Mucosa of stomach (tissue), 1 donor: ENCODE results near the gene ASXL1.
"Not testable (repeated sequence)": the region's sequence is repeated elsewhere in the genome, so short reads cannot be mapped to it uniquely, and the experiment has no call there.

Experiments used
- H3K27me3 ChIP-seq: one replicate; pipeline ENCODE4 v1.7.0; 2013; ENCODE audit warnings: mild to moderate bottlenecking, low read length; ENCODE audit not compliant: control insufficient read depth, insufficient read depth
- H3K36me3 ChIP-seq: one replicate; pipeline ENCODE4 v1.7.0; 2013; ENCODE audit warnings: low read length; ENCODE audit not compliant: control insufficient read depth, insufficient read depth
- H3K4me1 ChIP-seq: one replicate; pipeline ENCODE4 v1.7.0; 2013; ENCODE audit warnings: mild to moderate bottlenecking, low read length; ENCODE audit not compliant: control insufficient read depth, insufficient read depth
- H3K4me3 ChIP-seq: one replicate; pipeline ENCODE4 v1.7.0; 2013; ENCODE audit warnings: low read length
- H3K9ac ChIP-seq: one replicate; pipeline ENCODE4 v1.7.0; 2013; ENCODE audit warnings: mild to moderate bottlenecking, low read length, moderate library complexity
- H3K9me3 ChIP-seq: one replicate; pipeline ENCODE4 v1.7.0; 2013; ENCODE audit warnings: mild to moderate bottlenecking, low read length, moderate library complexity; ENCODE audit not compliant: control insufficient read depth
- donor health status: Pancreatic carcinoma.

Gene ASXL1

GRCh38 chr20:32397567-32398084, 39.5 kb downstream of the ASXL1 start:
- no peaks in the 10 kb centered on the region for H3K36me3 ChIP-seq
- H3K4me3 ChIP-seq: no peak overlapping the region
- H3K27me3 ChIP-seq: no peaks in the 10 kb centered on the region
- H3K9ac ChIP-seq: no peak overlapping the region
- H3K4me1 ChIP-seq: no peaks in the 10 kb centered on the region
- H3K9me3 ChIP-seq: no peaks in the 10 kb centered on the region

- Histone ChIP-seq H3K36me3 (no peaks in the 10 kb centered on the region), H3K4me1 (no peaks in the 10 kb centered on the region), H3K27me3 (no peaks in the 10 kb centered on the region), H3K9me3 (no peaks in the 10 kb centered on the region), H3K4me3 (no peak overlapping the region), H3K9ac (no peak overlapping the region)
Measured at GRCh38 chr20:32400476-32400875, 42.3 kb downstream of the ASXL1 start.

DNA sequence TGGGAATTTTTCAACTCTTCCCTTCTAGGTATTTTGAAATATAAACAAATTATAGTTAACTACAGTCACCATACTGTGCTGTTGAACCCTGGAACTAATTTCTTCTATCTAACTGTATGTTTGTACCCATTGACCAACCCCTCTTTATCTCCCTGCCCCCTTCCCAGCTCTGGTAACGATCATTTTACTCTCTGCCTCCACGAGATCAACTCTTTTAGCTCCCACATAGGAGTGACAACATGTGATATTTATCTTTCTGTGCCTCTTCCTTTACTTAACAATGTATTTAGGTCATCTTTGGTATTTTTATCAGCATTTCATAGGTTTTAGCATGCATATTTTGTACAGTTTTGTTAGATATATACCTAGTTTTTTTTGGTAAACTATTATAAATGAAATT, 45.9 kb downstream of the ASXL1 start:
- Histone ChIP-seq H3K27me3 (no peaks in the 10 kb centered on the region), H3K9me3 (no peaks in the 10 kb centered on the region), H3K4me3 (no peak overlapping the region), H3K4me1 (no peaks in the 10 kb centered on the region), H3K36me3 (no peaks in the 10 kb centered on the region), H3K9ac (no peak overlapping the region)

- Histone ChIP-seq H3K9me3 (no peaks in the 10 kb centered on the region), H3K4me3 (no peak overlapping the region), H3K9ac (no peak overlapping the region), H3K4me1 (no peaks in the 10 kb centered on the region), H3K36me3 (no peaks in the 10 kb centered on the region), H3K27me3 (no peaks in the 10 kb centered on the region)
Measured at GRCh38 chr20:32406701-32407100, 48.6 kb downstream of the ASXL1 start.

- not testable (repeated sequence) for H3K4me3 ChIP-seq, H3K27me3 ChIP-seq, H3K36me3 ChIP-seq, H3K9me3 ChIP-seq, H3K9ac ChIP-seq, H3K4me1 ChIP-seq
Measured at GRCh38 chr20:32407131-32407750, 49.1 kb downstream of the ASXL1 start.

GRCh38 chr20:32411955-32412706, 54.0 kb downstream of the ASXL1 start:
- Histone ChIP-seq H3K27me3 (no peaks in the 10 kb centered on the region), H3K36me3 (no peaks in the 10 kb centered on the region), H3K9me3 (no peaks in the 10 kb centered on the region), H3K4me1 (no peaks in the 10 kb centered on the region), H3K4me3 (no peak overlapping the region), H3K9ac (no peak overlapping the region)

- H3K4me1 ChIP-seq: no peaks in the 10 kb centered on the region
- no peaks in the 10 kb centered on the region for H3K36me3 ChIP-seq
- no peaks in the 10 kb centered on the region for H3K9me3 ChIP-seq
- no peak overlapping the region for H3K9ac ChIP-seq
- H3K4me3 ChIP-seq: no peak overlapping the region
- no peaks in the 10 kb centered on the region for H3K27me3 ChIP-seq
Measured at GRCh38 chr20:32415494-32415893, 57.4 kb downstream of the ASXL1 start.

- Histone ChIP-seq H3K9ac (no peak overlapping the region), H3K27me3 (no peaks in the 10 kb centered on the region), H3K4me3 (no peak overlapping the region), H3K9me3 (no peaks in the 10 kb centered on the region), H3K36me3 (no peaks in the 10 kb centered on the region), H3K4me1 (no peaks in the 10 kb centered on the region)
Measured at GRCh38 chr20:32416206-32416605, 58.1 kb downstream of the ASXL1 start.

DNA sequence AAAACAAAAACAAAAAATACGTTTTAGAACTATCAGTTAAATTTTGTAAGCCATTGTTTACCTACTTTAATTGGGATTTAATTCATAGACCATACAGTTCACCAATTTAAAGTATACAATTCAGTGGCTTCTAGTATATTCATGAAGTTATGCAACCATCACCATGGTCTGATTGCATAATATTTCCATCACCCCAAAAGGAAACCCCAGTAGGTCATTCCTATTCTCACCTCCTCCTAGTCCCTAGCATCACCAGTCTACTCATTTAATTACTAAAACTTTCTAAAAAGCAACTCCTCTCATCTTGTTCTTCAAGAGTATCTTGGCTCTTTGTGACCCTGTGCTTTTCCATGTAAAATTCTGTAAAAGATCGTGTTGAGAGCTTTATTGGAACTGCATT, 60.2 kb downstream of the ASXL1 start:
- H3K9me3 ChIP-seq: no peaks in the 10 kb centered on the region
- no peaks in the 10 kb centered on the region for H3K4me1 ChIP-seq
- no peak overlapping the region for H3K9ac ChIP-seq
- H3K4me3 ChIP-seq: no peak overlapping the region
- H3K36me3 ChIP-seq: no peaks in the 10 kb centered on the region
- H3K27me3 ChIP-seq: no peaks in the 10 kb centered on the region

DNA sequence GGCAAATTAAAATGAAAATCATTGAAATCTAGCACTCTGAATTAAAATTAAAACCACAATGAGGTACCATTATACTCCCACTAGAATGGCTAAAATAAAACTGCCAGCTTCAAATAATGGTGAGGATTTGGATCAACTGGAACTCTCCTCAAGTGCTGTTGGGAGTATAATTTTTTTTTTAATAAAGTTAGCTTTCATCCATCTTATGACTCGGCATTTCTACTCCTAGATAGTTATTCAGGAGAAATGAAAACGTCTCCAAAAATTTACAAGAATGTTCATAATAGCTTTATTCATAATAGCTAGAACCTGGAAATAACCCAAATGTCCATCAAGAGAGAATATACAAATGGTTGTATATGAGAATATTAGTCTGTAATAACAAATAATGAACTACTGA, 63.2 kb downstream of the ASXL1 start:
- Histone ChIP-seq H3K4me1 (no peaks in the 10 kb centered on the region), H3K27me3 (no peaks in the 10 kb centered on the region), H3K4me3 (no peak overlapping the region), H3K9ac (no peak overlapping the region), H3K9me3 (no peaks in the 10 kb centered on the region), H3K36me3 (no peaks in the 10 kb centered on the region)

GRCh38 chr20:32427996-32428395, 69.9 kb downstream of the ASXL1 start:
- H3K9ac ChIP-seq: no peak overlapping the region
- no peaks in the 10 kb centered on the region for H3K9me3 ChIP-seq
- H3K4me3 ChIP-seq: no peak overlapping the region
- peaks cover 12% of the 10 kb centered on the region for H3K4me1 ChIP-seq
- H3K36me3 ChIP-seq: no peaks in the 10 kb centered on the region
- H3K27me3 ChIP-seq: no peaks in the 10 kb centered on the region

DNA sequence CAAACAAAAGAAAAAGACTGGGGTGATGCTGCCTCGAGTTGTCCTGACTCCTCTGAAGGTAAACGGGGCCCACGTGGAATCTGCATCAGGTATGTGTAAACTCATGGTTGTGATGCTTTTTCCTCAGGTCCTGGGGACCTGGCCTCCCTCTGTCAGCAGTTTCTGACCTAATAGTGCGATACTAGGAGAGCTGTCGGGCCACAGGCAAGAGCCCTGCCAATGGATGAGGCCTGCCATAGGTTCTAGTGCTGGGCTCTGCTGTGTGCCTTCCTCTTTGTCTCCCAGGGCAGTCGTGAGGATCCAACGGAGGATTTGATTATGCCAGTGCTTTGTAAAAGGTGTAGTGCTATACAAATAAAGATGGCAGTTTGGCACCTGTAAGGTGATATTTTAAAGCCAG, 71.2 kb downstream of the ASXL1 start:
- Histone ChIP-seq H3K4me1 (peaks cover 12% of the 10 kb centered on the region), H3K4me3 (no peak overlapping the region), H3K9ac (no peak overlapping the region), H3K9me3 (no peaks in the 10 kb centered on the region), H3K27me3 (no peaks in the 10 kb centered on the region), H3K36me3 (peaks cover 5% of the 10 kb centered on the region)
